IMR-90 (cell line): ENCODE measurements around the gene DNAJC4. TPM values are rescaled to one million over a fixed set of nuclear protein-coding genes. Genes with fewer than 3 reads are reported as not detected.

ENCODE experiments used
- ATAC-seq: fragments of 200-7000 bp; cut with Tn5 transposase; 2 replicates; pipeline ENCODE4 v1.9.1; 2020; ENCODE audit warnings: low read depth, mild to moderate bottlenecking, moderate library complexity
- BruUV-seq: library from RNA; stranded (reverse); fragments of 400-500 nt; replicated peaks from 2 replicates; lab custom pipeline; 2021; lab: Mats Ljungman, UMichigan
- CTCF ChIA-PET: fragments of 300-600 bp; formaldehyde crosslinking; extraction: SDS; loops from one replicate; lab custom pipeline; 2021; ENCODE audit warnings: antibody characterized with exemption; lab: Yijun Ruan, JAX
- POLR2A ChIA-PET: fragments of 300-600 bp; sonication (Branson Sonifier 250); formaldehyde crosslinking; loops from one replicate; lab custom pipeline; 2022; ENCODE audit warnings: antibody characterized with exemption; ENCODE audit not compliant: unreplicated experiment; lab: Charles Lee
- DNase-seq: peaks from one replicate; pipeline ENCODE4 v3.0.0; 2013
- H2AFZ ChIP-seq: replicated peaks from 2 replicates; pipeline ENCODE3; 2013; ENCODE audit warnings: low read length, mild to moderate bottlenecking; ENCODE audit not compliant: poor library complexity
- H2AK5ac ChIP-seq: 2 replicates; pipeline ENCODE4 v1.6.1; 2013; ENCODE audit warnings: low read depth, low read length, inconsistent platforms
- H2AK9ac ChIP-seq: replicated peaks from 2 replicates; pipeline ENCODE3; 2013; ENCODE audit warnings: mild to moderate bottlenecking, low read depth, low read length, moderate library complexity; ENCODE audit not compliant: poor library complexity
- H2BK120ac ChIP-seq: 2 replicates; pipeline ENCODE4 v1.6.1; 2013; ENCODE audit warnings: low read depth, low read length, inconsistent platforms
- H2BK15ac ChIP-seq: 3 replicates; pipeline ENCODE4 v1.6.1; 2013; ENCODE audit warnings: low read depth, low read length, inconsistent platforms
- H2BK20ac ChIP-seq: 2 replicates; pipeline ENCODE4 v1.6.1; 2013; ENCODE audit warnings: low read depth, mild to moderate bottlenecking, inconsistent platforms, low read length, moderate library complexity
- H2BK5ac ChIP-seq: 2 replicates; pipeline ENCODE4 v1.6.1; 2013; ENCODE audit warnings: mild to moderate bottlenecking, low read depth, low read length, inconsistent platforms; ENCODE audit not compliant: poor library complexity, severe bottlenecking
- H3K14ac ChIP-seq: replicated peaks from 2 replicates; pipeline ENCODE4 v1.6.1; 2013; ENCODE audit warnings: low read depth, low read length, inconsistent platforms
- H3K18ac ChIP-seq: 2 replicates; pipeline ENCODE4 v1.6.1; 2013; ENCODE audit warnings: low read depth, low read length, control low read depth
- H3K23ac ChIP-seq: 2 replicates; pipeline ENCODE4 v1.6.1; 2013; ENCODE audit warnings: low read depth, low read length, inconsistent platforms
- H3K27ac ChIP-seq: 2 replicates; pipeline ENCODE4 v1.5.1; 2013; ENCODE audit warnings: mild to moderate bottlenecking, control low read depth, low read length; ENCODE audit not compliant: insufficient read depth
- H3K27me3 ChIP-seq: 2 replicates; pipeline ENCODE4 v1.6.1; 2013; ENCODE audit warnings: low read length; ENCODE audit not compliant: control insufficient read depth, insufficient read depth
- H3K36me3 ChIP-seq: 2 replicates; pipeline ENCODE4 v1.6.1; 2013; ENCODE audit warnings: low read length, mixed read lengths; ENCODE audit not compliant: control insufficient read depth, insufficient read depth
- H3K4ac ChIP-seq: 2 replicates; pipeline ENCODE4 v1.6.1; 2013; ENCODE audit warnings: low read depth, low read length, inconsistent platforms
- H3K4me1 ChIP-seq: 2 replicates; pipeline ENCODE4 v1.6.1; 2013; ENCODE audit warnings: low read length, mixed read lengths; ENCODE audit not compliant: control insufficient read depth, insufficient read depth
- H3K4me2 ChIP-seq: 2 replicates; pipeline ENCODE4 v1.6.1; 2013; ENCODE audit warnings: low read depth, mild to moderate bottlenecking, control low read depth, low read length, moderate library complexity
- H3K4me3 ChIP-seq: 2 replicates; pipeline ENCODE4 v1.5.1; 2013; ENCODE audit warnings: low read depth, mild to moderate bottlenecking, control low read depth, low read length, moderate library complexity; ENCODE audit not compliant: insufficient read depth
- H3K56ac ChIP-seq: 2 replicates; pipeline ENCODE4 v1.6.1; 2013; ENCODE audit warnings: low read length, inconsistent platforms; ENCODE audit not compliant: insufficient read depth; ENCODE audit errors: extremely low read depth
- H3K79me1 ChIP-seq, 2 experiments: 2 replicates each; pipeline ENCODE4 v1.6.1; 2013; ENCODE audit warnings: low read length in 2 of 2, inconsistent platforms in 1 of 2, low read depth in 1 of 2
- H3K9ac ChIP-seq: 2 replicates; pipeline ENCODE4 v1.6.1; 2013; ENCODE audit warnings: low read depth, low read length, control low read depth
- H3K9me1 ChIP-seq: 2 replicates; pipeline ENCODE4 v1.6.1; 2013; ENCODE audit warnings: low read length, inconsistent platforms; ENCODE audit not compliant: insufficient read depth
- H3K9me3 ChIP-seq: 2 replicates; pipeline ENCODE4 v1.6.1; 2013; ENCODE audit warnings: low read length; ENCODE audit not compliant: control insufficient read depth, insufficient read depth
- H4K20me1 ChIP-seq: 2 replicates; pipeline ENCODE4 v1.6.1; 2013; ENCODE audit warnings: low read length, inconsistent platforms; ENCODE audit not compliant: insufficient read depth
- H4K5ac ChIP-seq: 2 replicates; pipeline ENCODE4 v1.6.1; 2013; ENCODE audit warnings: mild to moderate bottlenecking, low read depth, low read length, control low read depth
- H4K8ac ChIP-seq, 2 experiments: 2 replicates each; pipeline ENCODE4 v1.6.1; 2013; ENCODE audit warnings: low read depth in 2 of 2, low read length in 2 of 2, control low read depth in 1 of 2, inconsistent platforms in 1 of 2
- H4K91ac ChIP-seq: 2 replicates; pipeline ENCODE4 v1.6.1; 2013; ENCODE audit warnings: low read depth, low read length, inconsistent platforms; ENCODE audit not compliant: insufficient read depth
- BHLHE40 ChIP-seq: fragments of 150-350 bp; IDR thresholded peaks from 2 replicates; pipeline ENCODE4 v1.6.1; 2016; ENCODE audit warnings: mild to moderate bottlenecking, low read depth, low read length
- CEBPB ChIP-seq: IDR thresholded peaks from 2 replicates; pipeline ENCODE4 v1.6.1; 2012; ENCODE audit warnings: low read depth, low read length, improper control_type of control experiment
- CHD1 ChIP-seq: IDR thresholded peaks from 2 replicates; pipeline ENCODE4 v1.6.1; 2012; ENCODE audit warnings: low read depth, low read length, improper control_type of control experiment
- FOS ChIP-seq: fragments of 150-350 bp; IDR thresholded peaks from 2 replicates; pipeline ENCODE4 v1.6.1; 2016; ENCODE audit warnings: low read depth, low read length
- MAFK ChIP-seq: IDR thresholded peaks from 2 replicates; pipeline ENCODE4 v1.6.1; 2012; ENCODE audit warnings: low read depth, low read length, improper control_type of control experiment
- MAZ ChIP-seq: IDR thresholded peaks from 2 replicates; pipeline ENCODE4 v1.6.1; 2012; ENCODE audit warnings: low read depth, mild to moderate bottlenecking, low read length, improper control_type of control experiment, moderate library complexity, borderline replicate concordance
- MXI1 ChIP-seq: IDR thresholded peaks from 2 replicates; pipeline ENCODE4 v1.6.1; 2012; ENCODE audit warnings: low read depth, mild to moderate bottlenecking, low read length, moderate library complexity, borderline replicate concordance
- POLR2A ChIP-seq: IDR thresholded peaks from 2 replicates; pipeline ENCODE4 v1.6.1; 2012; ENCODE audit warnings: mild to moderate bottlenecking, low read depth, low read length
- RAD21 ChIP-seq: IDR thresholded peaks from 2 replicates; pipeline ENCODE4 v1.6.1; 2012; ENCODE audit warnings: low read length, improper control_type of control experiment
- RCOR1 ChIP-seq: IDR thresholded peaks from 2 replicates; pipeline ENCODE4 v1.6.1; 2012; ENCODE audit warnings: mild to moderate bottlenecking, low read length, improper control_type of control experiment; ENCODE audit not compliant: insufficient replicate concordance
- RFX5 ChIP-seq: IDR thresholded peaks from 2 replicates; pipeline ENCODE4 v1.8.0; 2012; ENCODE audit warnings: low read depth, mild to moderate bottlenecking, low read length, moderate library complexity
- WGBS, 2 experiments: methylation state at CpG; one replicate each; pipeline versions ENCODE4 v1.1.5 to v1.1.7; 2013; ENCODE audit warnings: missing lambda C conversion rate in 2 of 2; ENCODE audit not compliant: insufficient read length in 1 of 2; ENCODE audit errors: extremely low coverage in 2 of 2; 5-methylcytosine and 5-hydroxymethylcytosine counted together
- dilution Hi-C: fragments of 300-500 bp; cut with HindIII; formaldehyde crosslinking; loops from one replicate; pipeline ENCODE4 v1.14.3; 2018; ENCODE audit warnings: low sequenced_read_pairs; ENCODE audit not compliant: unreplicated experiment
- in situ Hi-C: fragments of 300-500 bp; cut with MboI; formaldehyde crosslinking; loops from 3 replicates; pipeline ENCODE4 v1.14.3; 2019; ENCODE audit warnings: low sequenced_read_pairs, inconsistent platforms, mixed read lengths
- intact Hi-C: fragments of 100-400 bp; cut with micrococcal nuclease; formaldehyde crosslinking; loops from 2 replicates; pipeline ENCODE4 v1.10.0; 2022
- polyA plus RNA-seq, 3 experiments: library from polyadenylated mRNA; depleted of rRNA; stranded (reverse); fragments of >200 nt; gene quantifications; 2 replicates each; pipeline ENCODE4 v1.2.3, GENCODE V29; 2012; ENCODE audit warnings: low replicate concordance in 1 of 3
- total RNA-seq: library from RNA; depleted of rRNA; stranded (reverse); fragments of >200 nt; gene quantifications from 2 replicates; pipeline ENCODE4 v1.2.3, GENCODE V29; 2012
- TF ChIP-seq, protein P1 (sequence below): conservative IDR thresholded peaks from 2 replicates; pipeline ENCODE4 v1.5.1; 2012; ENCODE audit warnings: mild to moderate bottlenecking, low read depth, low read length, improper control_type of control experiment
- TF ChIP-seq, protein P2 (sequence below): fragments of 150-350 bp; IDR thresholded peaks from 2 replicates; pipeline ENCODE4 v1.6.1; 2016; ENCODE audit warnings: low read depth, mild to moderate bottlenecking, low read length, moderate library complexity, borderline replicate concordance
- TF ChIP-seq, protein P3 (sequence below): fragments of 150-350 bp; IDR thresholded peaks from 2 replicates; pipeline ENCODE4 v1.6.1; 2017; ENCODE audit warnings: mild to moderate bottlenecking, antibody characterized with exemption, low read length, low read depth

The DNAJC4 gene
- total and polyA plus RNA-seq, 2 of the 4 experiments (the other 2 are of a cell fraction) = 2.2 to 22.8 TPM

DNA sequence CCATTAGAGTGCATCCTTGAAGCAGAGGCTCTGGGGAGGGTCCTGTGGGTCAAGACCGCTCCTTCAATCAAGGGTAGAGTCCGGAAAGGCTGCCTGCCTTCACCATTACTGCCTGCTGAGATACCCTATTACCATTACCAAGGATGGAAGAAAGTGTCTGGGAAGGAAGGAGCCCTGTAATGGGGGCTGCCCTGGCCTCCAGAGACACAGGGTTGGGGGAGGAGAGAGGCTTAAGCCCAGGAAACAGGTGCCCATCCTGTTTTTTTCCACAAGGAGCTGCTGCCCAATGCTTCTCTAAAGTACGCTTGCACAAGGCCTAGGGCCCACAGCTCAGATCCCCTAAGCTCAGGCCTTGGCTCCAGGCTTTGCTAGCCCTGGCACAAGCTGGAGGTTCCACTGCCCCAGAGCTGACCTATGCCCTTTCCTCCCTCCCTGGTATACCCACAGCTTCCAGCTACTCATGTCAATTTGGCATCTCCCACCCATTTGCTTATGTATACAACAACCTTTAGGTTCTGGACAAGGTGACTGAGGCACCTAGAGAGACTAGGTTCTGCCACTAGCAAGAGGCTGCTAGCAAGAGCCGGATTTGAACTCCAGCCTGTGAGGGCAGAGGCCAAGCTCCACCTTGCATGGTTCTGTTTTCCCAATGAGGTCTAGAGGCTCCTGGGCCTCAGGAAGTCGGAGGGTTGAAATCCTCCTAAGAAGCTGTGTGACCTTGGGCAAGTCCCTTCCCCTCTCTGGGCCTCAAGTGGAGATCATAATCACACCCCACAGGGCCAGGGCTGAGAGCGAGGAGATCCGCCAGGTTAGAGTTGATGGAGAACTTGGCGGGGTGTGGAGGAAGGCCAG is 19.4 kb downstream of the DNAJC4 start:
- Histone ChIP-seq H2AFZ (no peak overlapping the region), H4K91ac (no peak overlapping the region), H4K5ac (no peak overlapping the region), H3K4me1 (peaks cover 13% of the 10 kb centered on the region), H3K4me3 (no peak overlapping the region), H4K8ac (no peak overlapping the region), H3K18ac (no peak overlapping the region), H2BK120ac (no peak overlapping the region), H3K36me3 (peaks cover 2% of the 10 kb centered on the region), H3K4me2 (no peak overlapping the region), H3K27ac (no peak overlapping the region), H3K9me3 (no peaks in the 10 kb centered on the region), H3K56ac (no peak overlapping the region), H2AK5ac (0 out of 2 replicates have a peak overlapping the region, but pooled peaks have one; percentile 31), H3K4ac (no peak overlapping the region), H2BK5ac (no peak overlapping the region), H2BK20ac (no peak overlapping the region), H3K9me1 (no peaks in the 10 kb centered on the region), H3K23ac (peak overlapping the region; percentile 54; the same call in 1 of the 2 replicates), H3K27me3 (no peaks in the 10 kb centered on the region), H3K14ac (0 out of 2 replicates have a peak overlapping the region, but pooled peaks have one; percentile 30), H2AK9ac (peak overlapping the region; percentile 70), H3K79me1 (peaks cover 8 to 40% of the 10 kb centered on the region in 2 experiments), H3K9ac (no peak overlapping the region), H2BK15ac (no peak overlapping the region), H4K20me1 (peaks cover 18% of the 10 kb centered on the region)
- ATAC-seq (no peak), DNase-seq (no peak)
- BruUV-seq = no TSS peak
- POLR2A ChIA-PET = interaction anchor here (0.9 kb wide), 1 partner anchor 19 kb away, joined by 3 read pairs; no protein-coding TSS in a partner anchor
- dilution Hi-C loops (no loop called here), in situ Hi-C loops (no loop called here), intact Hi-C loops (no loop called here)
- CTCF ChIA-PET = no interaction called here
- 100% methylated on average over 2 of the region's 8 CpGs; no CpG with 5 or more reads in 1 of the 2 experiments for WGBS, 2 experiments
- no peak for TF ChIP-seq POLR2A
- TF ChIP-seq, protein P1, sequence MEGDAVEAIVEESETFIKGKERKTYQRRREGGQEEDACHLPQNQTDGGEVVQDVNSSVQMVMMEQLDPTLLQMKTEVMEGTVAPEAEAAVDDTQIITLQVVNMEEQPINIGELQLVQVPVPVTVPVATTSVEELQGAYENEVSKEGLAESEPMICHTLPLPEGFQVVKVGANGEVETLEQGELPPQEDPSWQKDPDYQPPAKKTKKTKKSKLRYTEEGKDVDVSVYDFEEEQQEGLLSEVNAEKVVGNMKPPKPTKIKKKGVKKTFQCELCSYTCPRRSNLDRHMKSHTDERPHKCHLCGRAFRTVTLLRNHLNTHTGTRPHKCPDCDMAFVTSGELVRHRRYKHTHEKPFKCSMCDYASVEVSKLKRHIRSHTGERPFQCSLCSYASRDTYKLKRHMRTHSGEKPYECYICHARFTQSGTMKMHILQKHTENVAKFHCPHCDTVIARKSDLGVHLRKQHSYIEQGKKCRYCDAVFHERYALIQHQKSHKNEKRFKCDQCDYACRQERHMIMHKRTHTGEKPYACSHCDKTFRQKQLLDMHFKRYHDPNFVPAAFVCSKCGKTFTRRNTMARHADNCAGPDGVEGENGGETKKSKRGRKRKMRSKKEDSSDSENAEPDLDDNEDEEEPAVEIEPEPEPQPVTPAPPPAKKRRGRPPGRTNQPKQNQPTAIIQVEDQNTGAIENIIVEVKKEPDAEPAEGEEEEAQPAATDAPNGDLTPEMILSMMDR = no peak
- no peak for TF ChIP-seq MAZ
- no peak for TF ChIP-seq BHLHE40
- TF ChIP-seq, protein P2, sequence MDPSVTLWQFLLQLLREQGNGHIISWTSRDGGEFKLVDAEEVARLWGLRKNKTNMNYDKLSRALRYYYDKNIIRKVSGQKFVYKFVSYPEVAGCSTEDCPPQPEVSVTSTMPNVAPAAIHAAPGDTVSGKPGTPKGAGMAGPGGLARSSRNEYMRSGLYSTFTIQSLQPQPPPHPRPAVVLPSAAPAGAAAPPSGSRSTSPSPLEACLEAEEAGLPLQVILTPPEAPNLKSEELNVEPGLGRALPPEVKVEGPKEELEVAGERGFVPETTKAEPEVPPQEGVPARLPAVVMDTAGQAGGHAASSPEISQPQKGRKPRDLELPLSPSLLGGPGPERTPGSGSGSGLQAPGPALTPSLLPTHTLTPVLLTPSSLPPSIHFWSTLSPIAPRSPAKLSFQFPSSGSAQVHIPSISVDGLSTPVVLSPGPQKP = no peak
- TF ChIP-seq RAD21 = no peak
- TF ChIP-seq CEBPB = no peak
- no peak for TF ChIP-seq FOS
- TF ChIP-seq CHD1 = no peak
- no peak for TF ChIP-seq RFX5
- TF ChIP-seq RCOR1 = no peak
- TF ChIP-seq MAFK = no peak
- TF ChIP-seq MXI1 = no peak
- TF ChIP-seq, protein P3, sequence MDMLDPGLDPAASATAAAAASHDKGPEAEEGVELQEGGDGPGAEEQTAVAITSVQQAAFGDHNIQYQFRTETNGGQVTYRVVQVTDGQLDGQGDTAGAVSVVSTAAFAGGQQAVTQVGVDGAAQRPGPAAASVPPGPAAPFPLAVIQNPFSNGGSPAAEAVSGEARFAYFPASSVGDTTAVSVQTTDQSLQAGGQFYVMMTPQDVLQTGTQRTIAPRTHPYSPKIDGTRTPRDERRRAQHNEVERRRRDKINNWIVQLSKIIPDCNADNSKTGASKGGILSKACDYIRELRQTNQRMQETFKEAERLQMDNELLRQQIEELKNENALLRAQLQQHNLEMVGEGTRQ = no peak
